HFF-Myc (cell line): ENCODE measurements around the gene CKLF.
"Not testable (repeated sequence)": the region's sequence is repeated elsewhere in the genome, so short reads cannot be mapped to it uniquely, and the experiment has no call there.

Experiments used
- DNase-seq: peaks from one replicate; pipeline ENCODE4 v3.0.0-alpha.2; 2011; ENCODE audit warnings: low read depth; ENCODE audit errors: extremely low read depth
- H3K4me3 ChIP-seq: replicated peaks from 2 replicates; pipeline ENCODE4 v1.5.1; 2011; ENCODE audit warnings: low read depth, mild to moderate bottlenecking, control low read depth, low read length
- CTCF ChIP-seq: IDR thresholded peaks from 2 replicates; pipeline ENCODE4 v1.5.1; 2012; ENCODE audit warnings: mild to moderate bottlenecking, low read depth, low read length, control low read depth; ENCODE audit errors: missing control alignments

The CKLF gene

GRCh38 chr16:66563574-66564334 lies 11.4 kb downstream of the CKLF start:
- DNase-seq: no peak
- no peak for TF ChIP-seq CTCF
- H3K4me3 ChIP-seq: no peak overlapping the region

DNA sequence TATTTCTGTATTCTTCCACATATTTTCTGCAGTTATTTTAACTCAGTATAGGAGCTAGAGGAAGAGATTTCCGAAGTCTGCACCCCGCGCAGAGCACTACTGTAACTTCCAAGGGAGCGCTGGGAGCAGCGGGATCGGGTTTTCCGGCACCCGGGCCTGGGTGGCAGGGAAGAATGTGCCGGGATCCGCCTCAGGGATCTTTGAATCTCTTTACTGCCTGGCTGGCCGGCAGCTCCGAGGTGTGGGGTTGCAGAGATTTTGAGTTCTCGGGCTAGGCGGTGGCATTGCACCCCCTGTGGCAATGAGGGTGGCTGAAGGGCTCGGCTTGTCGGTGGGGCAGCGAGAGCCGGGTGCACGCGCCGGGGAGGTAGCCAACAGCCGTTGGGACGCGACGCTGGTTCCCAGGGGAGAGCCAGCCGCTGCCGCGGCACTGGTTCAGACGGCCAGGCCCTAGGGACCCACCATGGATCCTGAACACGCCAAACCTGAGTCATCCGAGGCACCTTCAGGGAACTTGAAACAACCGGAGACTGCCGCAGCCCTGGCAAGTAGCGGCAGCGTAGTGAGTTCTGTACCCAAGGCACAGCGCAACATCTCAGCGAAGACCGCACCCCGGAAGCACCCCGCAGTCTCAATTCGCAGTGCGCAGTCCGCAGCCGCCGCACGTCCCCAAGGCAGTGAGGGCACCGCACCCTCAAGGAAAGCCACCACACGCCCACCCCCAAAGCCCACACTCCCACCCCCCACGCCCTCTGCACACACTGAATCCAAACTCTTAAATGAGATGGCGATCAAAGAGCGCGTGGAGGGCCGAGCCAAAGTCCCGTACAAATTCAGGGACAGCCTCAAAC lies 13.9 kb downstream of the CKLF start, which contains the start of gene CMTM1:
Gene CMTM1 (plus strand): TSS at position 389 of the 851 bp plus-strand sequence. CDS start 75 bp downstream, at position 464.
- no peak within 1 kb of the TSS for H3K4me3 ChIP-seq
- no peak for TF ChIP-seq CTCF
- DNase-seq: no peak

DNA sequence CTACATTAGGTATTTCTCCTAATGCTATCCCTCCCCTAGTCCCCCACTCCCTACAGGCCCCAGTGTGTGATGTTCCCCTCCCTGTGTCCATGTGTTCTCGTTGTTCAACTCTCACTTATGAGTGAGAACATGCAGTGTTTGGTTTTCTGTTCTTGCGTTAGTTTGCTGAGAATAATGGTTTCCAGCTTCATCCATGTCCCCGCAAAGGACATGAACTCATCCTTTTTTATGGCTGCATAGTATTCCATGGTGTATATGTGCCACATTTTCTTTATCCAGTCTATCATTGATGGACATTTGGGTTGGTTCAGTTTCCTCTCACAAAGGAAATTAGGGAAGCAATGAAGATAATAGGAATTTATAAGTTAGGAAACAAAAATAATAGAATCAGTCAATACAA lies 14.9 kb downstream of the CKLF start:
- not testable (repeated sequence) for H3K4me3 ChIP-seq, DNase-seq

- no peak for DNase-seq
- no peak overlapping the region for H3K4me3 ChIP-seq
- no peak for TF ChIP-seq CTCF
Observed at GRCh38 chr16:66568355-66568754, 16.0 kb downstream of the CKLF start.

GRCh38 chr16:66569131-66569530 lies 16.8 kb downstream of the CKLF start:
- TF ChIP-seq CTCF: no peak
- DNase-seq: no peak
- no peak overlapping the region for H3K4me3 ChIP-seq

GRCh38 chr16:66569827-66570405 lies 17.5 kb downstream of the CKLF start:
- no peak overlapping the region for H3K4me3 ChIP-seq
- TF ChIP-seq CTCF: no peak
- DNase-seq: no peak

GRCh38 chr16:66572356-66572755 lies 20.0 kb downstream of the CKLF start:
- no peak for TF ChIP-seq CTCF
- no peak overlapping the region for H3K4me3 ChIP-seq
- no peak for DNase-seq
